CD14-positive monocyte (primary cell): ENCODE measurements around the gene RAB40B. TPM values are rescaled to one million over a fixed set of nuclear protein-coding genes. Genes with fewer than 3 reads are reported as not detected.

Source experiments
- DNase-seq, 3 donors: peaks; one replicate each; pipeline ENCODE4 v3.0.0-alpha.2; 2011 to 2022
- H2AFZ ChIP-seq: 2 replicates; pipeline ENCODE4 v1.6.0; 2012; ENCODE audit warnings: mild to moderate bottlenecking, low read depth, low read length, inconsistent platforms; ENCODE audit not compliant: insufficient read depth, poor library complexity, severe bottlenecking
- H3K27ac ChIP-seq, 2 donors: 1 replicate in 1 of 2; 2 replicates in 1 of 2; pipeline ENCODE4 v1.5.1; 2012 to 2013; ENCODE audit warnings: low read length in 2 of 2, control low read depth in 1 of 2, inconsistent platforms in 1 of 2, low read depth in 1 of 2, mild to moderate bottlenecking in 1 of 2
- H3K27me3 ChIP-seq, 2 donors: one replicate each; pipeline versions ENCODE4 v1.6.0 to v1.6.1; 2011 to 2013; ENCODE audit warnings: low read length in 2 of 2; ENCODE audit not compliant: control insufficient read depth in 2 of 2, insufficient read depth in 2 of 2
- H3K36me3 ChIP-seq, 2 donors: replicated peaks in 1 of 2; 1 replicate in 1 of 2; 2 replicates in 1 of 2; pipeline versions ENCODE4 v1.5.1 to v1.6.1; 2012 to 2013; ENCODE audit warnings: low read length in 2 of 2, control low read depth in 1 of 2, inconsistent platforms in 1 of 2, mild to moderate bottlenecking in 1 of 2; ENCODE audit not compliant: insufficient read depth in 2 of 2, control insufficient read depth in 1 of 2
- H3K4me1 ChIP-seq, 2 donors: 1 replicate in 1 of 2; 2 replicates in 1 of 2; pipeline versions ENCODE4 v1.5.1 to v1.6.1; 2012 to 2013; ENCODE audit warnings: low read length in 2 of 2, control low read depth in 1 of 2, inconsistent platforms in 1 of 2, mild to moderate bottlenecking in 1 of 2, moderate library complexity in 1 of 2; ENCODE audit not compliant: insufficient read depth in 2 of 2, control insufficient read depth in 1 of 2
- H3K4me2 ChIP-seq: replicated peaks from 2 replicates; pipeline ENCODE3; 2012; ENCODE audit warnings: low read length, moderate library complexity, mild to moderate bottlenecking; ENCODE audit not compliant: poor library complexity, severe bottlenecking; ENCODE audit errors: extremely low read depth
- H3K4me3 ChIP-seq, 3 experiments: fragments of 200-600 bp in 1 of 3; sonication (generic) in 1 of 3; replicated peaks in 1 of 3; 1 replicate in 2 of 3; 2 replicates in 1 of 3; pipeline ENCODE4 v1.5.1; 2011 to 2013; ENCODE audit warnings: low read length in 3 of 3, mild to moderate bottlenecking in 3 of 3, control low read depth in 2 of 3, low read depth in 2 of 3, inconsistent platforms in 1 of 3, moderate library complexity in 1 of 3
- H3K79me2 ChIP-seq: 2 replicates; pipeline ENCODE4 v1.6.0; 2012; ENCODE audit warnings: mild to moderate bottlenecking, control low read depth, inconsistent platforms, low read length, moderate library complexity; ENCODE audit not compliant: insufficient read depth
- H3K9ac ChIP-seq: 2 replicates; pipeline ENCODE4 v1.6.0; 2017; ENCODE audit warnings: low read length, mild to moderate bottlenecking; ENCODE audit not compliant: insufficient read depth, poor library complexity, severe bottlenecking
- H3K9me3 ChIP-seq, 2 donors: replicated peaks in 1 of 2; 1 replicate in 1 of 2; 2 replicates in 1 of 2; pipeline versions ENCODE4 v1.5.1 to v1.6.1; 2012 to 2013; ENCODE audit warnings: low read length in 2 of 2, control low read depth in 1 of 2; ENCODE audit not compliant: control insufficient read depth in 1 of 2, insufficient read depth in 1 of 2
- H4K20me1 ChIP-seq: 2 replicates; pipeline ENCODE4 v1.6.0; 2012; ENCODE audit warnings: mild to moderate bottlenecking, low read length, control low read depth, moderate library complexity; ENCODE audit not compliant: insufficient read depth
- H3K27ac Mint-ChIP-seq, 7 donors: one replicate each; pipeline ENCODE4 v1.8.0; 2020; ENCODE audit warnings: mild to moderate bottlenecking in 7 of 7, mixed read lengths in 7 of 7, moderate library complexity in 6 of 7, inconsistent platforms in 2 of 7
- H3K27me3 Mint-ChIP-seq, 3 donors: one replicate each; pipeline ENCODE4 v1.8.0; 2021 to 2022; ENCODE audit warnings: low read depth in 3 of 3, mild to moderate bottlenecking in 3 of 3, mixed read lengths in 3 of 3, moderate library complexity in 3 of 3, inconsistent platforms in 1 of 3
- H3K36me3 Mint-ChIP-seq, 2 donors: one replicate each; pipeline ENCODE4 v1.8.0; 2020; ENCODE audit warnings: mixed read lengths in 2 of 2, inconsistent platforms in 1 of 2, mild to moderate bottlenecking in 1 of 2
- H3K4me1 Mint-ChIP-seq: one replicate; pipeline ENCODE4 v1.8.0; 2020; ENCODE audit warnings: mild to moderate bottlenecking, mixed read lengths
- H3K4me3 Mint-ChIP-seq, 2 donors: one replicate each; pipeline ENCODE4 v1.8.0; 2020; ENCODE audit warnings: mild to moderate bottlenecking in 2 of 2, mixed read lengths in 2 of 2, moderate library complexity in 1 of 2
- H3K9me3 Mint-ChIP-seq, 7 donors: one replicate each; pipeline ENCODE4 v1.8.0; 2020 to 2022; ENCODE audit warnings: mixed read lengths in 7 of 7, mild to moderate bottlenecking in 6 of 7, moderate library complexity in 6 of 7, inconsistent platforms in 2 of 7
- CTCF ChIP-seq: fragments of 200-600 bp; IDR thresholded peaks from one replicate; pipeline ENCODE4 v1.8.0; 2022; ENCODE audit warnings: antibody characterized with exemption, mild to moderate bottlenecking
- WGBS: methylation state at CpG from one replicate; pipeline ENCODE4 v1.1.5; 2013; ENCODE audit warnings: missing lambda C conversion rate; ENCODE audit not compliant: insufficient coverage; 5-methylcytosine and 5-hydroxymethylcytosine counted together
- intact Hi-C, 2 donors: fragments of 100-400 bp; cut with micrococcal nuclease; formaldehyde crosslinking; loops; one replicate each; pipeline versions ENCODE4 v1.15.0 to v1.15.1; 2023
- polyA plus RNA-seq, 3 donors: library from polyadenylated mRNA; depleted of rRNA in 1 of 3; unstranded in 2 of 3; stranded (reverse) in 1 of 3; fragments of 300-500 nt in 2 of 3; fragments of >200 nt in 1 of 3; fragmentation: Illumina TruSeq in 2 of 3; gene quantifications; 1 replicate in 2 of 3; 2 replicates in 1 of 3; pipeline ENCODE4 v1.2.3, GENCODE V29; 2012 to 2021

The RAB40B gene
- polyA plus RNA-seq, 3 donors = 0.75 to 2.2 (median 0.95) TPM

DNA sequence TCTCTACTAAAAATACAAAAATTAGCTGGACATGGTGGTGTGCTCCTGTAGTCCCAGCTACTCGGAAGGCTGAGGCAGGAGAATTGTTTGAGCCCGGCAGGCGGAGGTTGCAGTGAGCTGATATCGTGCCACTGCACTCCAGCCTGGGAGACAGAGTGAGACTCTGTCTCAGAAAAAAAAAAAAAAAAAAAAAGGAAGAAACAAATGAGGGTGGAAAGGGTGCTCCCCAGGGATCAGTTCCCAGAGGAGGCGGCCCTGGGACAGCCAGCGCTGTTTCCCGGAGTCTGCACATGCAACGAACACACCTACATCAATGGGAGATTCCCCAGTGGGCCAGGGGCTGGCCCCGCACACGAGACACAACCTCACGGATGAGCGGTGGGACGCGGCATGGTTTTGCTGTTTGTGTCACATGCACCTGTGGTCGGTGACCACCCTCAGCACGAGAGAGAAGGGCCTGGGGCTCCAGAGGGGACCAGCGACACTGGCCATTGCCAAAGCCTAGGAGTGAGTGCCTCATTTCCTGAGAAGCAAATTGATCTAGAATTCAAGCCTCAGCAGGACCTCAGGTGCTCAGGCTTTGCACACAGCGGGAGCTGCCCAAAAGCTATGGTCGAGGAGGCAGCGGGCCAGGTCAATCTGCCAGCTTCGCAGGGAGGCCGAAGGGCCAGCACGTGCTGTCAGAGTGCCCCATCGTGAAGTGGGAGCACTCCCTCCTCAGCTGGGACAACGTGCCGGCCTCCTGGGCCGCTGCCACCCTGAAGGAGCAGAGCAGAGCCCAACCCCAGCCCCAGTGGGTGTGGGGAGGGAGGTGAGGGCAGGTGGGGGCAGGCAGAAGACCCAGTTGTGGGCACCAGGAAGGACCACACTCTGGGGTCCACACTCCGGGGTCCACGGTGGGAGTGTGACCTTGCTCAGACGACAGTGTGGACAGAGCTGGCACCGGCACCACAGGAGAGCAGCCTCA is 36.5 kb downstream of the RAB40B start:
- H3K27me3 ChIP-seq = no peaks in the 10 kb centered on the region
- H3K4me3 ChIP-seq = no peak overlapping the region
- intact Hi-C loops = no loop called here
- H3K9me3 ChIP-seq = no peaks in the 10 kb centered on the region
- no peak for DNase-seq
- Mint-ChIP-seq H3K27ac (no peak overlapping the region), H3K36me3 (no peaks in the 10 kb centered on the region), H3K4me3 (no peak overlapping the region), H3K27me3 (peaks cover 0 to 2% (median 0%) of the 10 kb centered on the region in 3 donors), H3K9me3 (peaks cover 0 to 2% (median 0%) of the 10 kb centered on the region in 7 donors), H3K4me1 (no peaks in the 10 kb centered on the region)
- no peaks in the 10 kb centered on the region for H3K79me2 ChIP-seq
- no peak overlapping the region for H3K27ac ChIP-seq
- no peak overlapping the region for H3K9ac ChIP-seq
- no peak for TF ChIP-seq CTCF
- H3K36me3 ChIP-seq = no peaks in the 10 kb centered on the region
- H4K20me1 ChIP-seq = no peaks in the 10 kb centered on the region
- no peaks in the 10 kb centered on the region for H3K4me1 ChIP-seq
- 94% methylated on average over 24 of the region's 31 CpGs for WGBS
- no peak overlapping the region for H2AFZ ChIP-seq
- no peak overlapping the region for H3K4me2 ChIP-seq

- no peak overlapping the region for H3K9ac ChIP-seq
- Mint-ChIP-seq H3K27ac (no peak overlapping the region), H3K4me3 (no peak overlapping the region), H3K27me3 (peaks cover 0 to 2% (median 1%) of the 10 kb centered on the region in 3 donors), H3K9me3 (peaks cover 0 to 2% (median 0%) of the 10 kb centered on the region in 7 donors), H3K36me3 (no peaks in the 10 kb centered on the region), H3K4me1 (peaks cover 9% of the 10 kb centered on the region)
- H3K79me2 ChIP-seq = no peaks in the 10 kb centered on the region
- no peak overlapping the region for H3K27ac ChIP-seq
- TF ChIP-seq CTCF = no peak
- DNase-seq = no peak
- no peak overlapping the region for H3K4me2 ChIP-seq
- H3K4me3 ChIP-seq = no peak overlapping the region
- no peaks in the 10 kb centered on the region for H3K36me3 ChIP-seq
- H3K9me3 ChIP-seq = no peaks in the 10 kb centered on the region
- no peaks in the 10 kb centered on the region for H3K27me3 ChIP-seq
- H4K20me1 ChIP-seq = no peaks in the 10 kb centered on the region
- no peak overlapping the region for H2AFZ ChIP-seq
- WGBS = 96% methylated on average over 15 of the region's 15 CpGs
- intact Hi-C loops = no loop called here
- H3K4me1 ChIP-seq = peaks cover 9% of the 10 kb centered on the region in 2 donors
Measured at GRCh38 chr17:82659886-82660285, 38.6 kb downstream of the RAB40B start.
